ENCODE results near the gene RFLNA.

The RFLNA gene

DNA sequence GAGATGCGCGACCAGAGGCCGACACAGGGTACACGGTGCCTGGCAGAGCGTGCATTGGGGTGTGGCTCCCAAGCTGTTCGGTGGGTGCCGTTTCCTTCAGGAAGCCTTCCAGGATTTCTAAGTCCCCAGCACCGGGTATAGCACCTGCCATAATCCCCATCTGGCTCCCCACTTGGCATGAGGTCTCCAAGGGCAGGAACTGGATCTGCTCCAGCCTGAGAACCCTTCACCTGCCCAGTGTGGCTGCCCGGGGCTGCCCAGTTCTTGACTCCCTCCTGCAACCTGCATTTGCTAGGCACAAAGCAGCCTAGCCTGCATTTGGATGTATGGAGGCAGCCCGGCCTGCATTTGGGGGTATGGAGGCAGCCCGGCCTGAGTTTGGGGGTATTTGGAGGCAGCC, 69.7 kb downstream of the RFLNA start:
- TF ChIP-seq FOXM1 (IDR thresholded peaks at IDR 0.05; ENCODE audit: borderline replicate concordance, low read depth), result no peak
- no peak for TF ChIP-seq EP300 (IDR thresholded peaks at IDR 0.05; ENCODE audit: borderline replicate concordance)
- no peak for TF ChIP-seq ZBTB7A (IDR thresholded peaks at IDR 0.05; ENCODE audit: low read depth)
- TF ChIP-seq CEBPB (IDR thresholded peaks at IDR 0.05), result no peak
- no peak for TF ChIP-seq NFIC (IDR thresholded peaks at IDR 0.05)
- no peak for TF ChIP-seq TCF12 (IDR thresholded peaks at IDR 0.05; ENCODE audit: low read depth)
- TF ChIP-seq, protein P1, sequence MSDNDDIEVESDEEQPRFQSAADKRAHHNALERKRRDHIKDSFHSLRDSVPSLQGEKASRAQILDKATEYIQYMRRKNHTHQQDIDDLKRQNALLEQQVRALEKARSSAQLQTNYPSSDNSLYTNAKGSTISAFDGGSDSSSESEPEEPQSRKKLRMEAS (IDR thresholded peaks at IDR 0.05), result no peak
- no peak for TF ChIP-seq TAF1 (IDR thresholded peaks at IDR 0.05; ENCODE audit: low read depth)
- TF ChIP-seq USF1 (IDR thresholded peaks at IDR 0.05), result no peak

All from Ishikawa (cell line).